SK-N-MC (cell line): ENCODE data around the gene IFIT5.

Source experiments
- EZH2 ChIP-seq: fragments of 200-600 bp; sonication (generic); IDR thresholded peaks from one replicate; pipeline ENCODE4 v1.6.1; 2017; ENCODE audit warnings: antibody characterized with exemption
- POLR2AphosphoS5 ChIP-seq: IDR thresholded peaks from 2 replicates; pipeline ENCODE4 v1.6.1; 2012; ENCODE audit warnings: mild to moderate bottlenecking, low read depth, low read length, borderline replicate concordance

DNA sequence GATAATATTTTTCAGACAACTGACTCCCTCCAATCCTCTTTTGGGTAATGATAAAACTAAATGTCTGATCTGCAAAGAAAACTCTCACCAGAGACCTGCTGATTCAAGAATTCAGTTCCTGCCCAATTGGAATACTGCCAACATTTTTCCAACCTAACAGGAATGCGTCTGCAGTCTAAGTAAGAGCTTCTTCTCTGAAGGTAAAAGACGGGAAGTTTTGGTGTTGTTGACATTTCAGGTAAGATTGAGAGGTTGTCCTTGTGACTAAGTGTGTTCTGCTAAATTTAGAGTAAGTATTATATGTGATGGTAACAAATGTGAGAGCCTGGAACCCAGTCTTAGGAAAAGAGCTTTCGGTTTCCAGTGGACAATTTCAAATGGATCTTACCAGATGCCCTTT is 17.6 kb downstream of the IFIT5 start:
- TF ChIP-seq EZH2 = no peak
- no peak for TF ChIP-seq POLR2AphosphoS5
